Endothelial cell (in vitro differentiated cells): Measurements from ENCODE around the gene GXYLT1. TPM values are rescaled to one million over a fixed set of nuclear protein-coding genes. Genes with fewer than 3 reads are reported as not detected.

Experiments used
- DNase-seq: peaks from one replicate; pipeline ENCODE4 v3.0.0; 2021; ENCODE audit warnings: low spot score
- H3K27ac Mint-ChIP-seq: one replicate; pipeline ENCODE4 v1.8.0; 2021; ENCODE audit warnings: mixed read lengths, inconsistent platforms; ENCODE audit not compliant: unreplicated experiment
- H3K27me3 Mint-ChIP-seq: one replicate; pipeline ENCODE4 v1.8.0; 2021; ENCODE audit warnings: mild to moderate bottlenecking, moderate library complexity, mixed read lengths, inconsistent platforms; ENCODE audit not compliant: unreplicated experiment
- H3K36me3 Mint-ChIP-seq: one replicate; pipeline ENCODE4 v1.8.0; 2021; ENCODE audit warnings: mild to moderate bottlenecking, low read depth, mixed read lengths, inconsistent platforms; ENCODE audit not compliant: unreplicated experiment
- H3K4me1 Mint-ChIP-seq: one replicate; pipeline ENCODE4 v1.8.0; 2021; ENCODE audit warnings: mild to moderate bottlenecking, mixed read lengths, inconsistent platforms; ENCODE audit not compliant: unreplicated experiment
- H3K4me3 Mint-ChIP-seq: one replicate; pipeline ENCODE4 v1.8.0; 2021; ENCODE audit warnings: mild to moderate bottlenecking, mixed read lengths, inconsistent platforms; ENCODE audit not compliant: unreplicated experiment
- H3K9me3 Mint-ChIP-seq: one replicate; pipeline ENCODE4 v1.8.0; 2021; ENCODE audit warnings: mixed read lengths, inconsistent platforms; ENCODE audit not compliant: unreplicated experiment
- total RNA-seq: library from RNA; stranded (reverse); fragmentation: NEBNext Ultra II Directional; extraction: Animal tissue kit (Norgen Biotek cat#: 25700); gene quantifications from one replicate; pipeline ENCODE4 v1.2.1, GENCODE V29; 2021; ENCODE audit not compliant: unreplicated experiment
- TF ChIP-seq, protein P1 (sequence below): fragments of 200-600 bp; sonication (generic); IDR thresholded peaks from one replicate; pipeline ENCODE4 v1.5.0; 2021; ENCODE audit warnings: antibody characterized with exemption; ENCODE audit not compliant: unreplicated experiment

The GXYLT1 gene
- total RNA-seq, 1 donor from 2014 or later, result 28.9 TPM

DNA sequence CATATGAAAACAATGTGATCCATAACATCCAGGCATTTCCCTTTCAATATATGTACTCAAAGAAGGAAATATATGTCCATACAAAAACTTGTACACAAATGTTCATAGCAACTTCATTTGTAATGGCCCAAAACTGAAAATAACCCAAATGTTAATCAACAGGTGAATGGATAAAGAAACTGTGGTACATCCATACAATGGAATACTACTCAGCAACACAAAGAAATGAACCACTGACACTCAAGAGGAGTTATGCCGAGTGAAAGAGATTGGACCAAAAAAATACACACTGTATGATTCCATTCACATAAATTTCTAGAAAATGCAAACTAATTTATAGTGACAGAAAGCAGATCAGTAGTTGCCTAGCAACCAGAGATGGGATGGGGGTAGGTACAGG lies 30.3 kb upstream of the GXYLT1 start:
- DNase-seq, result no peak
- no peaks in the 10 kb centered on the region for H3K27me3 Mint-ChIP-seq
- H3K36me3 Mint-ChIP-seq, result peaks cover 20% of the 10 kb centered on the region
- no peak overlapping the region for H3K27ac Mint-ChIP-seq
- TF ChIP-seq, protein P1, sequence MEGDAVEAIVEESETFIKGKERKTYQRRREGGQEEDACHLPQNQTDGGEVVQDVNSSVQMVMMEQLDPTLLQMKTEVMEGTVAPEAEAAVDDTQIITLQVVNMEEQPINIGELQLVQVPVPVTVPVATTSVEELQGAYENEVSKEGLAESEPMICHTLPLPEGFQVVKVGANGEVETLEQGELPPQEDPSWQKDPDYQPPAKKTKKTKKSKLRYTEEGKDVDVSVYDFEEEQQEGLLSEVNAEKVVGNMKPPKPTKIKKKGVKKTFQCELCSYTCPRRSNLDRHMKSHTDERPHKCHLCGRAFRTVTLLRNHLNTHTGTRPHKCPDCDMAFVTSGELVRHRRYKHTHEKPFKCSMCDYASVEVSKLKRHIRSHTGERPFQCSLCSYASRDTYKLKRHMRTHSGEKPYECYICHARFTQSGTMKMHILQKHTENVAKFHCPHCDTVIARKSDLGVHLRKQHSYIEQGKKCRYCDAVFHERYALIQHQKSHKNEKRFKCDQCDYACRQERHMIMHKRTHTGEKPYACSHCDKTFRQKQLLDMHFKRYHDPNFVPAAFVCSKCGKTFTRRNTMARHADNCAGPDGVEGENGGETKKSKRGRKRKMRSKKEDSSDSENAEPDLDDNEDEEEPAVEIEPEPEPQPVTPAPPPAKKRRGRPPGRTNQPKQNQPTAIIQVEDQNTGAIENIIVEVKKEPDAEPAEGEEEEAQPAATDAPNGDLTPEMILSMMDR, result no peak
- no peaks in the 10 kb centered on the region for H3K4me1 Mint-ChIP-seq
- peaks cover 4% of the 10 kb centered on the region for H3K9me3 Mint-ChIP-seq
- H3K4me3 Mint-ChIP-seq, result no peak overlapping the region

DNA sequence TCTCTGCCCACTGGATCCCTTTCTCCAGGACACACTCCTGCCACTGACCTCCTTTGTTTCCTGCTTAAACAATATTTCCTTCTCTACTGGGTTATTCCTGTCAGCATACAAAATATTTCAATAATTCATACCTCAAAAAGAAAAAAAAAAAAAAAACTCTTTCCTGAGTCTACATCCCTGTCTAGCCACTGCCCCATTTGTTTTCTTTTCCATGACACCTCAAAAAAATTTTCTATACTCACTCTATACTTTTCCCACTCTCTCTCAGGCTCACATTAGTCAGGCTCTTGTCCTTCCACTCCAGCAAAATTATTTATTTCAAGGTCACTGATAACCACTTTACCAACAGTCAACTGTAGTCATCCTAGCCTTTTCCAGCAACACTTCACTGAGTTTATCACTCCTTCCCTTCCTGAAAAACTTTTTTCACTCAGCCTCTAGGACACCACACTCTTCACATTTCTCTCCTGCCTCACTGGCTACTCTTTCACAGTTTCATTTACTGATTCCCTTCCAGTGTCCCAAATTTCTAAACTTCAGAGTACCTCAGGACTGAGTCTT lies 29.4 kb upstream of the GXYLT1 start:
- Mint-ChIP-seq H3K36me3 (peaks cover 20% of the 10 kb centered on the region), H3K4me1 (no peaks in the 10 kb centered on the region), H3K27ac (no peak overlapping the region), H3K4me3 (no peak overlapping the region), H3K27me3 (no peaks in the 10 kb centered on the region), H3K9me3 (peaks cover 4% of the 10 kb centered on the region)
- DNase-seq, result no peak
- TF ChIP-seq, protein P1, result no peak

DNA sequence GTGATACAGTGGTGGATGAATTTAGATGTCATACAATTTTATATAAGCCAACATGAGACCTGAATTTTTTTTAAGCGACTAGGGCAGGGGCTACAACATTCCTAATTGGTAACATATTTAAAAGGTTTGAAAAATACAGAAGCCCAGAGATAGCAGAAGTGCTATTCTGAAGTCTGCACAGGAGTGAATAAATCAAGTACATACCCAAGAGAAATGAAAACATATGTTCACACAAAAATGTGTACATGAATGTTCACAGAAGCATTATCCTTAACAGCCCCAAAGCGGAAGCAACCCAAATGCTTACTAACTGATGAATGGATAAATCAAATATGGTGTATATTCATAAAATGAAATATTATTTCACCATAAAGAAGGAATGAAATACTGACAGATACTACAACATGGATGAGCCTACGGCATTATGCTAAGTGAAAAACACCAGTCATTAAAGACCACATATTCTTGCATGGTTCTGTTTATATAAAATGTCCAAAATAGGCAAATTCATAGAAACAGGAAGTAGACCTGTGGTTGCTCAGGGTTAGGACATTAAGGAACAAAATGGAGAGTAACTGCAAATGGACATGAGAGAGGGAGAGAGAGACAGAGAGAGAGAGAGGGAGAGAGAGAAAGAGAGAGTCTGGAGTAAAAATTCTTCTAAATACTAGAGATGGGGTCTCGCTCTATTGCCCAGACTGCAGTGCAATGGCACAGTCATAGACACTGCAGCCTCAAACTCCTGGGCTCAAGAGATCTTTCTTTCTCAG lies 28.0 kb upstream of the GXYLT1 start:
- no peak for DNase-seq
- H3K9me3 Mint-ChIP-seq, result peaks cover 4% of the 10 kb centered on the region
- H3K4me3 Mint-ChIP-seq, result no peak overlapping the region
- no peak overlapping the region for H3K27ac Mint-ChIP-seq
- H3K36me3 Mint-ChIP-seq, result peaks cover 17% of the 10 kb centered on the region
- TF ChIP-seq, protein P1, result no peak
- H3K27me3 Mint-ChIP-seq, result no peaks in the 10 kb centered on the region
- no peaks in the 10 kb centered on the region for H3K4me1 Mint-ChIP-seq

DNA sequence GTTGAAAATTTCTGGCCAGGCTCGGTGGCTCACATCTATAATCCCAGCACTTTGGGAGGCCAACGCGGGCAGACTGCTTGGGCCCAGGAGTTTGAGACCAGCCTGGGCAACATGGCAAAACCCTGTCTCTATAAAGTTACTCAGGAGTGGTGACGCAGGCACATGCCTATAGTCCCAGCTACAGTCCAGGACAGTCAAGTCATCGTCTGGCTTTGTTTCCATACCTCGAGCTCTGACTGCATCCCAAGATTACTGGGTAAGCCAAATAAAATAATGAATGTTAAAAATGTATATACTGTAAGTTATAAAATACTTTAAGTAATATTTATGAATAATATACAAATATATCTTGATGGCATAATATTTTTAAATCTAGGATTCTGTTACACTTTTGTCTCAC lies 23.0 kb upstream of the GXYLT1 start:
- Mint-ChIP-seq H3K36me3 (no peaks in the 10 kb centered on the region), H3K27ac (no peak overlapping the region), H3K27me3 (no peaks in the 10 kb centered on the region), H3K4me3 (no peak overlapping the region), H3K9me3 (no peaks in the 10 kb centered on the region), H3K4me1 (no peaks in the 10 kb centered on the region)
- TF ChIP-seq, protein P1, result no peak
- no peak for DNase-seq

DNA sequence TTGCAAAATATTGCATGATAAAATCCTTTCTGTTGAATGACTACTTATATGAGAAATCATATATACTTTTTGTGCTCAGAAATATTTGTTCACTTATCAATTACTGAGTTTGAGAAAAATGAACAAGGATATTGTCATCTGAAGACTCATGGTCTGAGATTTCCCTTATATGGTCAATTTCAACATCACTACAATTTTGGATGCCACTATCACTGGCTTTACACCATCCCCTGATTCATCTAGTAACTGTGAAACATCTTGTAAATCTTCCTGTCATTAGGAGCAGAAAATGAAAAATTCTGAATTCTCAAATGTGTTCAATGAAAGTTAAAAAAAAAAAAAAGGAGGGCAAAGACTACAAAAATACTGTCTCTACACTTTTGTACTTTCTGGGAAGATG lies 21.8 kb upstream of the GXYLT1 start:
- DNase-seq, result no peak
- Mint-ChIP-seq H3K27me3 (no peaks in the 10 kb centered on the region), H3K27ac (no peak overlapping the region)

More for the DNA sequence above, 21.8 kb upstream of the GXYLT1 start:
- Mint-ChIP-seq H3K4me1 (no peaks in the 10 kb centered on the region), H3K36me3 (no peaks in the 10 kb centered on the region), H3K9me3 (no peaks in the 10 kb centered on the region), H3K4me3 (no peak overlapping the region)
- TF ChIP-seq, protein P1, result no peak
